SK-N-SH (cell line): Measurements from ENCODE around the gene ZNF519. TPM values are rescaled to one million over a fixed set of nuclear protein-coding genes. Genes with fewer than 3 reads are reported as not detected.
A peak's percentile ranks its signal among the peaks of the same experiment; 100 is the strongest.

Experiments used
- CTCF ChIA-PET: fragments of 300-600, 350-600 bp; formaldehyde crosslinking; extraction: SDS; loops from one replicate; lab custom pipeline; 2021; lab: Yijun Ruan, JAX
- POLR2A ChIA-PET: fragments of 350-600 bp; sonication (Branson Sonifier 250); formaldehyde crosslinking; extraction: SDS; loops from one replicate; lab custom pipeline; 2020; ENCODE audit warnings: antibody characterized with exemption, inconsistent platforms; lab: Yijun Ruan, JAX
- DNase-seq: peaks from one replicate; pipeline ENCODE4 v3.0.0; 2012
- H2AFZ ChIP-seq: fragments of 200-600 bp; sonication (generic); 2 replicates; pipeline ENCODE4 v1.8.1; 2016; ENCODE audit warnings: antibody characterized with exemption, mild to moderate bottlenecking, low read depth
- H3F3A ChIP-seq: fragments of 200-600 bp; sonication (generic); replicated peaks from 2 replicates; pipeline ENCODE3; 2016; ENCODE audit warnings: antibody characterized with exemption, mild to moderate bottlenecking; ENCODE audit not compliant: insufficient read depth
- H3K27ac ChIP-seq, 2 experiments: fragments of 200-500 bp in 1 of 2; fragments of 200-600 bp in 1 of 2; sonication (Bioruptor generic) in 1 of 2; sonication (generic), shearing (Covaris generic) in 1 of 2; 2 replicates each; pipeline versions ENCODE4 v1.5.1 to v1.6.1; 2014 to 2016; ENCODE audit warnings: low read depth in 2 of 2, inconsistent platforms in 1 of 2, low read length in 1 of 2, mild to moderate bottlenecking in 1 of 2, mixed read lengths in 1 of 2
- H3K27me3 ChIP-seq: fragments of 200-600 bp; sonication (generic), shearing (Covaris generic); 2 replicates; pipeline ENCODE4 v1.6.1; 2016; ENCODE audit warnings: mixed run types; ENCODE audit not compliant: insufficient read depth
- H3K36me3 ChIP-seq, 2 experiments: fragments of 200-500 bp in 1 of 2; fragments of 200-600 bp in 1 of 2; sonication (Bioruptor generic) in 1 of 2; sonication (generic) in 1 of 2; replicated peaks in 1 of 2; 2 replicates each; pipeline versions ENCODE3 to v1.5.1; 2014 to 2016; ENCODE audit warnings: low read length in 1 of 2, mild to moderate bottlenecking in 1 of 2; ENCODE audit not compliant: insufficient read depth in 2 of 2, control insufficient read depth in 1 of 2
- H3K4me1 ChIP-seq, 2 experiments: fragments of 200-500 bp in 1 of 2; fragments of 200-600 bp in 1 of 2; sonication (Bioruptor generic) in 1 of 2; sonication (generic), shearing (Covaris generic) in 1 of 2; 2 replicates each; pipeline versions ENCODE4 v1.5.1 to v1.6.1; 2014 to 2016; ENCODE audit warnings: low read depth in 1 of 2, low read length in 1 of 2, mixed run types in 1 of 2; ENCODE audit not compliant: insufficient read depth in 2 of 2, control insufficient read depth in 1 of 2
- H3K4me2 ChIP-seq: fragments of 200-600 bp; sonication (generic), shearing (Covaris generic); 2 replicates; pipeline ENCODE4 v1.6.1; 2017; ENCODE audit warnings: mixed run types
- H3K4me3 ChIP-seq, 2 experiments: fragments of 200-500 bp in 1 of 2; fragments of 200-600 bp in 1 of 2; sonication (Bioruptor generic) in 1 of 2; sonication (generic), shearing (Covaris generic) in 1 of 2; 2 replicates each; pipeline versions ENCODE4 v1.5.1 to v1.8.1; 2014 to 2016; ENCODE audit warnings: low read depth in 2 of 2, inconsistent platforms in 1 of 2, low read length in 1 of 2, mild to moderate bottlenecking in 1 of 2, mixed read lengths in 1 of 2, moderate library complexity in 1 of 2
- H3K79me2 ChIP-seq: fragments of 200-600 bp; sonication (generic); 2 replicates; pipeline ENCODE4 v1.8.1; 2017; ENCODE audit warnings: mild to moderate bottlenecking; ENCODE audit not compliant: insufficient read depth
- H3K9ac ChIP-seq: fragments of 200-600 bp; sonication (generic); 2 replicates; pipeline ENCODE4 v1.6.1; 2017; ENCODE audit warnings: mixed run types
- H3K9me2 ChIP-seq: fragments of 200-600 bp; sonication (generic); 2 replicates; pipeline ENCODE4 v1.6.1; 2017; ENCODE audit warnings: mixed run types
- H3K9me3 ChIP-seq: fragments of 200-600 bp; sonication (generic); 2 replicates; pipeline ENCODE4 v1.6.1; 2017; ENCODE audit warnings: mixed run types, mild to moderate bottlenecking, moderate library complexity
- H4K20me1 ChIP-seq: fragments of 200-600 bp; sonication (generic); 2 replicates; pipeline ENCODE4 v1.6.1; 2017; ENCODE audit warnings: mild to moderate bottlenecking, mixed run types; ENCODE audit not compliant: insufficient read depth
- EZH2phosphoT487 ChIP-seq: fragments of 200-600 bp; sonication (generic); IDR thresholded peaks from 2 replicates; pipeline ENCODE4 v1.6.1; 2017; ENCODE audit warnings: low read depth, mixed run types, mild to moderate bottlenecking, antibody characterized with exemption, moderate library complexity, borderline replicate concordance
- FOXJ3 ChIP-seq: sonication (generic); formaldehyde crosslinking; IDR thresholded peaks from 2 replicates; pipeline ENCODE4 v1.5.1; 2020; ENCODE audit warnings: mild to moderate bottlenecking, missing genetic modification reagents
- NRF1 ChIP-seq: IDR thresholded peaks from 2 replicates; pipeline ENCODE4 v1.6.1; 2012; ENCODE audit warnings: low read depth, mild to moderate bottlenecking, low read length
- POLR2AphosphoS5 ChIP-seq: IDR thresholded peaks from 2 replicates; pipeline ENCODE4 v1.6.1; 2012; ENCODE audit warnings: low read depth, low read length
- RAD21 ChIP-seq: IDR thresholded peaks from 2 replicates; pipeline ENCODE4 v1.6.1; 2012; ENCODE audit warnings: mild to moderate bottlenecking, low read length
- RCOR1 ChIP-seq: fragments of 150-350 bp; IDR thresholded peaks from 2 replicates; pipeline ENCODE4 v1.6.1; 2017; ENCODE audit warnings: antibody characterized with exemption, low read length
- SIN3A ChIP-seq: IDR thresholded peaks from 2 replicates; pipeline ENCODE4 v1.6.1; 2012; ENCODE audit warnings: low read depth, mild to moderate bottlenecking, low read length, moderate library complexity, borderline replicate concordance
- TAF1 ChIP-seq: IDR thresholded peaks from 2 replicates; pipeline ENCODE4 v1.6.1; 2012; ENCODE audit warnings: low read depth, mild to moderate bottlenecking, low read length, moderate library complexity, borderline replicate concordance
- WGBS: methylation state at CpG from one replicate; pipeline ENCODE4 v1.1.6; 2017; ENCODE audit warnings: low lambda C conversion rate; 5-methylcytosine and 5-hydroxymethylcytosine counted together
- polyA plus RNA-seq, 3 experiments: library from polyadenylated mRNA; depleted of rRNA; stranded (reverse); fragments of >200 nt; gene quantifications; 2 replicates each; pipeline ENCODE4 v1.2.3, GENCODE V29; 2012
- TF ChIP-seq, protein P1 (sequence below): IDR thresholded peaks from 2 replicates; pipeline ENCODE4 v1.6.1; 2012; ENCODE audit warnings: mild to moderate bottlenecking, low read depth, low read length, moderate library complexity
- TF ChIP-seq, protein P2 (sequence below): fragments of 150-350 bp; IDR thresholded peaks from 2 replicates; pipeline ENCODE4 v1.6.1; 2016; ENCODE audit warnings: mild to moderate bottlenecking, low read depth, low read length
- TF ChIP-seq, protein P3 (sequence below): IDR thresholded peaks from 2 replicates; pipeline ENCODE4; 2012
- TF ChIP-seq, protein P4 (sequence below): fragments of 200-600 bp; sonication (generic); IDR thresholded peaks from 2 replicates; pipeline ENCODE4 v1.6.1; 2017; ENCODE audit warnings: antibody characterized with exemption, mild to moderate bottlenecking, moderate library complexity

ZNF519 gene
- polyA plus RNA-seq, 1 of the 3 experiments (the other 2 are of a cell fraction) = 3.2 TPM

DNA sequence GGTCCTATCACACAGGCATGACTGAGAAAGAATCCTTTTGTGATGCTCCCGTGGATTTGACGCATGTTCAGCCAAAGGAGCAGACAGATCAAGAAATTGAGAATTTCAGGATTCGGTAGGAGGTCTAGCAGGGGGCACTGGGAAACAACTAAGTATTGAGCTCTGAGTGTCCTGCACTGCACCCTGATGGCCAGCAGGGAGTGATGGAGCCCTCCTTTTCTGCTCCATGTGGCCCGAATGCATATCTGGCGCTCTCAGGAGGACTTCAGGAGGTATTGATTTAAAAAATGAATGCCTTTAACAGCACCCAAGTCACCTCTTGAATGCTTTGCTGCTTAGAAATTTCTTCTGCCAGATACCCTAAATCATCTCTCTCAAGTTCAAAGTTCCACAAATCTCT is 58.0 kb downstream of the ZNF519 start:
- peak; percentile 15 for DNase-seq

More for the DNA sequence above, 58.0 kb downstream of the ZNF519 start:
- H3K9ac ChIP-seq = no peak overlapping the region
- H2AFZ ChIP-seq = no peak overlapping the region
- no peaks in the 10 kb centered on the region for H3K27me3 ChIP-seq
- 71% methylated on average over 5 of the region's 5 CpGs for WGBS
- H3K9me3 ChIP-seq = no peaks in the 10 kb centered on the region
- H3K27ac ChIP-seq = no peak overlapping the region
- TF ChIP-seq TAF1 (no peak), NRF1 (no peak), FOXJ3 (CRISPR knock-in tag) (no peak), EZH2phosphoT487 (no peak), RAD21 (peak; percentile 17; the same call in 1 of the 2 replicates), SIN3A (no peak), RCOR1 (no peak), POLR2AphosphoS5 (no peak)
- TF ChIP-seq, protein P1, sequence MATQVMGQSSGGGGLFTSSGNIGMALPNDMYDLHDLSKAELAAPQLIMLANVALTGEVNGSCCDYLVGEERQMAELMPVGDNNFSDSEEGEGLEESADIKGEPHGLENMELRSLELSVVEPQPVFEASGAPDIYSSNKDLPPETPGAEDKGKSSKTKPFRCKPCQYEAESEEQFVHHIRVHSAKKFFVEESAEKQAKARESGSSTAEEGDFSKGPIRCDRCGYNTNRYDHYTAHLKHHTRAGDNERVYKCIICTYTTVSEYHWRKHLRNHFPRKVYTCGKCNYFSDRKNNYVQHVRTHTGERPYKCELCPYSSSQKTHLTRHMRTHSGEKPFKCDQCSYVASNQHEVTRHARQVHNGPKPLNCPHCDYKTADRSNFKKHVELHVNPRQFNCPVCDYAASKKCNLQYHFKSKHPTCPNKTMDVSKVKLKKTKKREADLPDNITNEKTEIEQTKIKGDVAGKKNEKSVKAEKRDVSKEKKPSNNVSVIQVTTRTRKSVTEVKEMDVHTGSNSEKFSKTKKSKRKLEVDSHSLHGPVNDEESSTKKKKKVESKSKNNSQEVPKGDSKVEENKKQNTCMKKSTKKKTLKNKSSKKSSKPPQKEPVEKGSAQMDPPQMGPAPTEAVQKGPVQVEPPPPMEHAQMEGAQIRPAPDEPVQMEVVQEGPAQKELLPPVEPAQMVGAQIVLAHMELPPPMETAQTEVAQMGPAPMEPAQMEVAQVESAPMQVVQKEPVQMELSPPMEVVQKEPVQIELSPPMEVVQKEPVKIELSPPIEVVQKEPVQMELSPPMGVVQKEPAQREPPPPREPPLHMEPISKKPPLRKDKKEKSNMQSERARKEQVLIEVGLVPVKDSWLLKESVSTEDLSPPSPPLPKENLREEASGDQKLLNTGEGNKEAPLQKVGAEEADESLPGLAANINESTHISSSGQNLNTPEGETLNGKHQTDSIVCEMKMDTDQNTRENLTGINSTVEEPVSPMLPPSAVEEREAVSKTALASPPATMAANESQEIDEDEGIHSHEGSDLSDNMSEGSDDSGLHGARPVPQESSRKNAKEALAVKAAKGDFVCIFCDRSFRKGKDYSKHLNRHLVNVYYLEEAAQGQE = no peak
- TF ChIP-seq, protein P2, sequence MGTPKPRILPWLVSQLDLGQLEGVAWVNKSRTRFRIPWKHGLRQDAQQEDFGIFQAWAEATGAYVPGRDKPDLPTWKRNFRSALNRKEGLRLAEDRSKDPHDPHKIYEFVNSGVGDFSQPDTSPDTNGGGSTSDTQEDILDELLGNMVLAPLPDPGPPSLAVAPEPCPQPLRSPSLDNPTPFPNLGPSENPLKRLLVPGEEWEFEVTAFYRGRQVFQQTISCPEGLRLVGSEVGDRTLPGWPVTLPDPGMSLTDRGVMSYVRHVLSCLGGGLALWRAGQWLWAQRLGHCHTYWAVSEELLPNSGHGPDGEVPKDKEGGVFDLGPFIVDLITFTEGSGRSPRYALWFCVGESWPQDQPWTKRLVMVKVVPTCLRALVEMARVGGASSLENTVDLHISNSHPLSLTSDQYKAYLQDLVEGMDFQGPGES = no peak
- TF ChIP-seq, protein P3, sequence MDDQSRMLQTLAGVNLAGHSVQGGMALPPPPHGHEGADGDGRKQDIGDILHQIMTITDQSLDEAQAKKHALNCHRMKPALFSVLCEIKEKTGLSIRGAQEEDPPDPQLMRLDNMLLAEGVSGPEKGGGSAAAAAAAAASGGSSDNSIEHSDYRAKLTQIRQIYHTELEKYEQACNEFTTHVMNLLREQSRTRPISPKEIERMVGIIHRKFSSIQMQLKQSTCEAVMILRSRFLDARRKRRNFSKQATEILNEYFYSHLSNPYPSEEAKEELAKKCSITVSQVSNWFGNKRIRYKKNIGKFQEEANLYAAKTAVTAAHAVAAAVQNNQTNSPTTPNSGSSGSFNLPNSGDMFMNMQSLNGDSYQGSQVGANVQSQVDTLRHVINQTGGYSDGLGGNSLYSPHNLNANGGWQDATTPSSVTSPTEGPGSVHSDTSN = no peak
- TF ChIP-seq, protein P4, sequence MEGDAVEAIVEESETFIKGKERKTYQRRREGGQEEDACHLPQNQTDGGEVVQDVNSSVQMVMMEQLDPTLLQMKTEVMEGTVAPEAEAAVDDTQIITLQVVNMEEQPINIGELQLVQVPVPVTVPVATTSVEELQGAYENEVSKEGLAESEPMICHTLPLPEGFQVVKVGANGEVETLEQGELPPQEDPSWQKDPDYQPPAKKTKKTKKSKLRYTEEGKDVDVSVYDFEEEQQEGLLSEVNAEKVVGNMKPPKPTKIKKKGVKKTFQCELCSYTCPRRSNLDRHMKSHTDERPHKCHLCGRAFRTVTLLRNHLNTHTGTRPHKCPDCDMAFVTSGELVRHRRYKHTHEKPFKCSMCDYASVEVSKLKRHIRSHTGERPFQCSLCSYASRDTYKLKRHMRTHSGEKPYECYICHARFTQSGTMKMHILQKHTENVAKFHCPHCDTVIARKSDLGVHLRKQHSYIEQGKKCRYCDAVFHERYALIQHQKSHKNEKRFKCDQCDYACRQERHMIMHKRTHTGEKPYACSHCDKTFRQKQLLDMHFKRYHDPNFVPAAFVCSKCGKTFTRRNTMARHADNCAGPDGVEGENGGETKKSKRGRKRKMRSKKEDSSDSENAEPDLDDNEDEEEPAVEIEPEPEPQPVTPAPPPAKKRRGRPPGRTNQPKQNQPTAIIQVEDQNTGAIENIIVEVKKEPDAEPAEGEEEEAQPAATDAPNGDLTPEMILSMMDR = peak; percentile 41
- H3K36me3 ChIP-seq = no peaks in the 10 kb centered on the region
- no peak overlapping the region for H3K4me3 ChIP-seq
- no peaks in the 10 kb centered on the region for H3F3A ChIP-seq
- H3K4me1 ChIP-seq = no peaks in the 10 kb centered on the region
- CTCF ChIA-PET = interaction anchor here (0.8 to 2.2 kb wide), 3 partner anchors 12 to 250 kb away, joined by 3 to 11 read pairs (median 3); partner anchors contain the start of gene MC5R
- H3K9me2 ChIP-seq = no peaks in the 10 kb centered on the region
- no peaks in the 10 kb centered on the region for H4K20me1 ChIP-seq
- H3K4me2 ChIP-seq = no peak overlapping the region
- POLR2A ChIA-PET = no interaction called here
- H3K79me2 ChIP-seq = no peaks in the 10 kb centered on the region
